WTC11 (cell line): ENCODE results near the gene ADGRG3. TPM values are rescaled to one million over a fixed set of nuclear protein-coding genes. Genes with fewer than 3 reads are reported as not detected.

Source experiments
- ATAC-seq: fragments of 200-7000 bp; cut with Tn5 transposase; 2 replicates; pipeline ENCODE4 v1.10.0; 2021; ENCODE audit warnings: mild to moderate bottlenecking, moderate library complexity
- CTCF ChIA-PET: fragments of 300-600 bp; sonication (Branson Sonifier 250); formaldehyde crosslinking; loops from one replicate; lab custom pipeline; 2021; ENCODE audit warnings: antibody characterized with exemption; lab: Charles Lee
- POLR2A ChIA-PET: fragments of 350-600 bp; sonication (Branson Sonifier 250); formaldehyde crosslinking; loops from one replicate; lab custom pipeline; 2021; ENCODE audit warnings: antibody characterized with exemption; lab: Charles Lee
- DNase-seq: peaks from one replicate; pipeline ENCODE4 v3.0.0; 2021; ENCODE audit warnings: low spot score
- H3K27ac Mint-ChIP-seq: 2 replicates; pipeline ENCODE4 v1.8.0; 2021; ENCODE audit warnings: mixed read lengths
- H3K27me3 Mint-ChIP-seq: 2 replicates; pipeline ENCODE4 v1.8.0; 2021; ENCODE audit warnings: low read depth, mild to moderate bottlenecking, moderate library complexity, mixed read lengths
- H3K36me3 Mint-ChIP-seq: 2 replicates; pipeline ENCODE4 v1.8.0; 2021; ENCODE audit warnings: mixed read lengths
- H3K4me1 Mint-ChIP-seq: 2 replicates; pipeline ENCODE4 v1.8.0; 2022; ENCODE audit warnings: mixed read lengths
- H3K4me3 Mint-ChIP-seq: 2 replicates; pipeline ENCODE4 v1.8.0; 2021; ENCODE audit warnings: mild to moderate bottlenecking, moderate library complexity, mixed read lengths
- H3K9me3 Mint-ChIP-seq: 2 replicates; pipeline ENCODE4 v1.8.0; 2021; ENCODE audit warnings: mixed read lengths
- ATF1 ChIP-seq: sonication (generic); formaldehyde crosslinking; IDR thresholded peaks from 2 replicates; pipeline ENCODE4 v1.8.1; 2023; ENCODE audit warnings: mild to moderate bottlenecking, moderate library complexity, missing genetic modification reagents
- JAZF1 ChIP-seq: fragments of 250-450 bp; sonication (Bioruptor Pico); IDR thresholded peaks from 2 replicates; pipeline ENCODE4 v1.9.0; 2021; ENCODE audit warnings: moderate library complexity, mild to moderate bottlenecking, inconsistent platforms
- JUN ChIP-seq: sonication (generic); formaldehyde crosslinking; IDR thresholded peaks from 2 replicates; pipeline ENCODE4 v1.8.0; 2023; ENCODE audit warnings: mild to moderate bottlenecking, missing genetic modification reagents
- NFATC4 ChIP-seq: fragments of 250-450 bp; sonication (Bioruptor Pico); IDR thresholded peaks from 2 replicates; pipeline ENCODE4 v1.9.0; 2021; ENCODE audit warnings: mild to moderate bottlenecking
- OVOL2 ChIP-seq: fragments of 250-450 bp; sonication (Bioruptor Pico); IDR thresholded peaks from 2 replicates; pipeline ENCODE4 v1.9.0; 2021; ENCODE audit warnings: mild to moderate bottlenecking, borderline replicate concordance
- RELA ChIP-seq: sonication (generic); formaldehyde crosslinking; IDR thresholded peaks from 2 replicates; pipeline ENCODE4 v1.8.1; 2022; ENCODE audit warnings: missing genetic modification reagents, mild to moderate bottlenecking, borderline replicate concordance
- RORB ChIP-seq: fragments of 250-450 bp; sonication (Bioruptor Pico); IDR thresholded peaks from 2 replicates; pipeline ENCODE4 v1.9.0; 2021; ENCODE audit warnings: mild to moderate bottlenecking
- SMAD4 ChIP-seq: sonication (generic); formaldehyde crosslinking; IDR thresholded peaks from 2 replicates; pipeline ENCODE4 v1.8.0; 2022; ENCODE audit warnings: mild to moderate bottlenecking, missing genetic modification reagents
- ZNF138 ChIP-seq: sonication (generic); formaldehyde crosslinking; conservative IDR thresholded peaks from 2 replicates; pipeline ENCODE4 v1.8.1; 2022; ENCODE audit warnings: mild to moderate bottlenecking, moderate library complexity, missing genetic modification reagents
- ZNF232 ChIP-seq: sonication (generic); formaldehyde crosslinking; IDR thresholded peaks from 2 replicates; pipeline ENCODE4 v1.8.0; 2022; ENCODE audit warnings: mild to moderate bottlenecking, missing genetic modification reagents
- ZNF396 ChIP-seq: fragments of 250-450 bp; sonication (Bioruptor Pico); IDR thresholded peaks from 2 replicates; pipeline ENCODE4 v1.8.0; 2021; ENCODE audit warnings: mild to moderate bottlenecking, moderate library complexity, borderline replicate concordance
- ZNF423 ChIP-seq: fragments of 250-450 bp; sonication (Bioruptor Pico); IDR thresholded peaks from 2 replicates; pipeline ENCODE4 v2.1.2; 2022; ENCODE audit warnings: mild to moderate bottlenecking, moderate library complexity
- total RNA-seq: library from RNA; stranded (reverse); gene quantifications from 3 replicates; pipeline ENCODE4 v1.2.3, GENCODE V29; 2021
- TF ChIP-seq, protein P1 (sequence below): sonication (generic); formaldehyde crosslinking; IDR thresholded peaks from 2 replicates; pipeline ENCODE4 v1.8.0; 2023; ENCODE audit warnings: missing genetic modification reagents, mild to moderate bottlenecking, borderline replicate concordance
- TF ChIP-seq, protein P2 (sequence below): sonication (generic); formaldehyde crosslinking; IDR thresholded peaks from 2 replicates; pipeline ENCODE4 v1.8.1; 2023; ENCODE audit warnings: mild to moderate bottlenecking, missing genetic modification reagents, moderate library complexity
- TF ChIP-seq, protein P3 (sequence below): fragments of 250-450 bp; sonication (Bioruptor Pico); IDR thresholded peaks from 2 replicates; pipeline ENCODE4 v1.9.0; 2021; ENCODE audit warnings: mild to moderate bottlenecking
- TF ChIP-seq, protein P4 (sequence below): sonication (generic); formaldehyde crosslinking; IDR thresholded peaks from 2 replicates; pipeline ENCODE4 v1.8.1; 2022; ENCODE audit warnings: low read depth, missing genetic modification reagents, borderline replicate concordance
- TF ChIP-seq, protein P5 (sequence below): sonication (generic); formaldehyde crosslinking; IDR thresholded peaks from 2 replicates; pipeline ENCODE4 v1.8.0; 2022; ENCODE audit warnings: mild to moderate bottlenecking, missing genetic modification reagents

ADGRG3 gene
- total RNA-seq, 1 experiment from 2014 or later: 0.44 TPM

DNA sequence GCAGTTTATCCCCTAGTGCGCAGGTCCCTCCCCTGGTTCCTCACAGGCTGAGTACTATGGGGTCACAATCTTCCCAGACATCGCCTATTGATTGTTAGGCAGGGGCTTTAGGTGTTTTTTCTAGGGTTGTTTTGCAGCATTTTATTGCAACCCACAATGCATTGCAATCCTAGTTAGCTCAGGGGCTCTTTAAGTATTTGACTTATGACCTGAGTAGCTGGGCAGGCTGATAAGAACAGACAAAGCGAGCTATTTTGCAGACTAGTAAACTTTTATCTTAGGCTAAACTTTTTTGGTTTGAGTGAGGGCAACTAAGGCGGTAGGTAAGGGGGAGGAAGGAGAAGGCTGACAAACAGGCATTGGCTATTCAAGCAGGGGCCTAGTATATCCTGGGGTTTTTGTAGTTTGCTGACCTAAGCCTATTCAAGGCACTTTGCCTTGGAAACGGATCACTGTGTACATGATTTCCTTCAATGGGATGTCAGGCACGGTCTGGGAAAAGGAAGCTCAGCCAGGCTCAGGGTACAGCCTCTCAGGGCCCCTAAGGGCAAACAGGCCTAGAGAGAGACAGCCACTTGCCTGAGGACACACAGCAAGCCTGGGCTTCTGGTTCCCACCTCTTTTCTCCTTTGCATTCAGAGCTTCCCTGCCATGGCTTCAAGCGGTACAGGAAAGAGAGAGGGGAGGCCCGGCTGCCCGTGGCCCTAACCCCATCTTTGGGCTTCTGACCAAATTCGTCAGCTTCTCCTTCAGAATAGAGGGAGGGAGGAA lies 32.9 kb downstream of the ADGRG3 start:
- CTCF ChIA-PET: interaction anchor here (0.9 kb wide), 1 partner anchor 33 kb away, joined by 3 read pairs; no protein-coding TSS in a partner anchor
- no peak overlapping the region for H3K4me3 Mint-ChIP-seq
- H3K4me1 Mint-ChIP-seq: peaks cover 5% of the 10 kb centered on the region; the same call in 1 of the 2 replicates
- no peak overlapping the region for H3K27ac Mint-ChIP-seq
- H3K36me3 Mint-ChIP-seq: no peaks in the 10 kb centered on the region
- POLR2A ChIA-PET: interaction anchor here (0.6 kb wide), 1 partner anchor 1034 kb away, joined by 5 read pairs; no protein-coding TSS in a partner anchor
- ATAC-seq (no peak), DNase-seq (no peak)
- TF ChIP-seq, protein P1, sequence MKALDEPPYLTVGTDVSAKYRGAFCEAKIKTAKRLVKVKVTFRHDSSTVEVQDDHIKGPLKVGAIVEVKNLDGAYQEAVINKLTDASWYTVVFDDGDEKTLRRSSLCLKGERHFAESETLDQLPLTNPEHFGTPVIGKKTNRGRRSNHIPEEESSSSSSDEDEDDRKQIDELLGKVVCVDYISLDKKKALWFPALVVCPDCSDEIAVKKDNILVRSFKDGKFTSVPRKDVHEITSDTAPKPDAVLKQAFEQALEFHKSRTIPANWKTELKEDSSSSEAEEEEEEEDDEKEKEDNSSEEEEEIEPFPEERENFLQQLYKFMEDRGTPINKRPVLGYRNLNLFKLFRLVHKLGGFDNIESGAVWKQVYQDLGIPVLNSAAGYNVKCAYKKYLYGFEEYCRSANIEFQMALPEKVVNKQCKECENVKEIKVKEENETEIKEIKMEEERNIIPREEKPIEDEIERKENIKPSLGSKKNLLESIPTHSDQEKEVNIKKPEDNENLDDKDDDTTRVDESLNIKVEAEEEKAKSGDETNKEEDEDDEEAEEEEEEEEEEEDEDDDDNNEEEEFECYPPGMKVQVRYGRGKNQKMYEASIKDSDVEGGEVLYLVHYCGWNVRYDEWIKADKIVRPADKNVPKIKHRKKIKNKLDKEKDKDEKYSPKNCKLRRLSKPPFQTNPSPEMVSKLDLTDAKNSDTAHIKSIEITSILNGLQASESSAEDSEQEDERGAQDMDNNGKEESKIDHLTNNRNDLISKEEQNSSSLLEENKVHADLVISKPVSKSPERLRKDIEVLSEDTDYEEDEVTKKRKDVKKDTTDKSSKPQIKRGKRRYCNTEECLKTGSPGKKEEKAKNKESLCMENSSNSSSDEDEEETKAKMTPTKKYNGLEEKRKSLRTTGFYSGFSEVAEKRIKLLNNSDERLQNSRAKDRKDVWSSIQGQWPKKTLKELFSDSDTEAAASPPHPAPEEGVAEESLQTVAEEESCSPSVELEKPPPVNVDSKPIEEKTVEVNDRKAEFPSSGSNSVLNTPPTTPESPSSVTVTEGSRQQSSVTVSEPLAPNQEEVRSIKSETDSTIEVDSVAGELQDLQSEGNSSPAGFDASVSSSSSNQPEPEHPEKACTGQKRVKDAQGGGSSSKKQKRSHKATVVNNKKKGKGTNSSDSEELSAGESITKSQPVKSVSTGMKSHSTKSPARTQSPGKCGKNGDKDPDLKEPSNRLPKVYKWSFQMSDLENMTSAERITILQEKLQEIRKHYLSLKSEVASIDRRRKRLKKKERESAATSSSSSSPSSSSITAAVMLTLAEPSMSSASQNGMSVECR: no peak
- TF ChIP-seq, protein P2, sequence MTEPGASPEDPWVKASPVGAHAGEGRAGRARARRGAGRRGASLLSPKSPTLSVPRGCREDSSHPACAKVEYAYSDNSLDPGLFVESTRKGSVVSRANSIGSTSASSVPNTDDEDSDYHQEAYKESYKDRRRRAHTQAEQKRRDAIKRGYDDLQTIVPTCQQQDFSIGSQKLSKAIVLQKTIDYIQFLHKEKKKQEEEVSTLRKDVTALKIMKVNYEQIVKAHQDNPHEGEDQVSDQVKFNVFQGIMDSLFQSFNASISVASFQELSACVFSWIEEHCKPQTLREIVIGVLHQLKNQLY: no peak
- TF ChIP-seq RORB (CRISPR knock-in tag): no peak
- TF ChIP-seq JUN: no peak
- TF ChIP-seq RELA (CRISPR knock-in tag): no peak
- TF ChIP-seq OVOL2: no peak
- no peak for TF ChIP-seq NFATC4 (CRISPR knock-in tag)
- H3K9me3 Mint-ChIP-seq: no peaks in the 10 kb centered on the region
- no peaks in the 10 kb centered on the region; the same call in 1 of the 2 replicates for H3K27me3 Mint-ChIP-seq

DNA sequence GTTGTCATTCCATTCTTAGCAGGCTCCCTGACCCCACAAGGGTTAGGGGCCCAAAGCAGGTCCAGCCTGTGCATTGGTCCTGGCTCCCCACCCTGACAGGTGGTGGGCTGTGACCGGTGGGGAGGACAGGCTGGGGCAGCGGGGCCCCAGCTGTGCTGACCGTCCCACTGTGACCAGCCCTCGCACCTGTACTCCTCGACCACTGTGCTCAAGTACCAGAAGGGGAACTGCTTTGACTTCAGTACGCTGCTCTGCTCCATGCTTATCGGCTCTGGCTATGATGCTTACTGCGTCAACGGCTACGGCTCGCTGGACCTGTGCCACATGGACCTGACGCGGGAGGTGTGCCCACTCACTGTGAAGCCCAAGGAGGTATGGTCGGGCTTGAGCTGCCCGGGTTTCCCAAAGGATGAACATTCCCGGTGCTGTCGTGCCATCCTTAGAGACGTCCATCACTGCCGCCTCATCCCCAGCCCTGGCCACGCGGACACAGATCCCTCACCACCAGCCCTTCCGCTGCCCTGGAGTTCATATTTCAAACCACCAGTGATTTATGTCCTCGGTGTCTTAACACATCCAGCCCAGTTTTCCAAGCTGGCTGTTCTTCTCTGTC lies 33.8 kb downstream of the ADGRG3 start:
- Mint-ChIP-seq H3K4me3 (no peak overlapping the region), H3K4me1 (peaks cover 5% of the 10 kb centered on the region; the same call in 1 of the 2 replicates), H3K36me3 (no peaks in the 10 kb centered on the region), H3K9me3 (peaks cover 2% of the 10 kb centered on the region; the same call in 1 of the 2 replicates), H3K27me3 (no peaks in the 10 kb centered on the region; the same call in 1 of the 2 replicates), H3K27ac (no peak overlapping the region)
- POLR2A ChIA-PET: interaction anchor here (0.6 kb wide), 1 partner anchor 1033 kb away, joined by 5 read pairs; no protein-coding TSS in a partner anchor
- no peak for TF ChIP-seq JAZF1 (CRISPR knock-in tag)
- TF ChIP-seq ATF1: no peak
- ATAC-seq: no peak
- no peak for DNase-seq
- CTCF ChIA-PET: no interaction called here

DNA sequence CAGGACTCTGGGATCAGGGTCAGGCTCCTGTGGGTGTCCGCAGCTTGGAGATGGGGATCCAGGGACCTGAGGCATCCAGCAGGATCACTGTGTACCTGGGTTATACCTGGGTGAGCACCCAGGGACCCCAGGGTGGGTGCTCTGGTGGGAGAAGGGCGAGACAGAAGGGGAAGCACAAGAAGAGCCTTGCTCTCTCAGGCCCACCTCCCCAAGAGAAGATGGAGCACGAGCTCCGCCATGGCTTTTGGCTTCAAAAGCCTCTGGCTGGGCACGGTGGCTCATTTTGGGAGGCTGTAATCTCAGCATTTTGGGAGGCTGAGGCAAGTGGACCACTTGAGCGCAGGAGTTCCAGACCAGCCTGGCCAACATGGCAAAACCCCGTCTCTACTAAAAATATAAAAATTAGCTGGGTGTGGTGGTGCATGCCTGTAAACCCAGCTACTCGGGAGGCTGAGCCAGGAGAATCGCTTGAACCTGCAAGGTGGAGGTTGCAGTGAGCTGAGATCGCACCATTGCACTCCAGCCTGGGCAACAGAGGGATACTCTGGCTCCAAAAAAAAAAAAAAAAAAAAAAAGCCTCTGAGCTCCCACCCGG lies 35.4 kb downstream of the ADGRG3 start:
- DNase-seq: no peak
- Mint-ChIP-seq H3K27me3 (no peaks in the 10 kb centered on the region; the same call in 1 of the 2 replicates), H3K4me3 (no peak overlapping the region), H3K9me3 (peaks cover 7% of the 10 kb centered on the region; the same call in 1 of the 2 replicates), H3K27ac (no peak overlapping the region), H3K4me1 (peaks cover 5% of the 10 kb centered on the region; the same call in 1 of the 2 replicates), H3K36me3 (no peaks in the 10 kb centered on the region)
- POLR2A ChIA-PET: interaction anchor here (0.6 to 0.7 kb wide), 2 partner anchors 168 to 594 kb away, joined by 3 to 8 read pairs; no protein-coding TSS in a partner anchor
- CTCF ChIA-PET: interaction anchor here (0.8 to 1.9 kb wide), 4 partner anchors 10 to 127 kb away, joined by 3 to 6 read pairs (median 3); no protein-coding TSS in a partner anchor
- ATAC-seq: no peak
- TF ChIP-seq, protein P3, sequence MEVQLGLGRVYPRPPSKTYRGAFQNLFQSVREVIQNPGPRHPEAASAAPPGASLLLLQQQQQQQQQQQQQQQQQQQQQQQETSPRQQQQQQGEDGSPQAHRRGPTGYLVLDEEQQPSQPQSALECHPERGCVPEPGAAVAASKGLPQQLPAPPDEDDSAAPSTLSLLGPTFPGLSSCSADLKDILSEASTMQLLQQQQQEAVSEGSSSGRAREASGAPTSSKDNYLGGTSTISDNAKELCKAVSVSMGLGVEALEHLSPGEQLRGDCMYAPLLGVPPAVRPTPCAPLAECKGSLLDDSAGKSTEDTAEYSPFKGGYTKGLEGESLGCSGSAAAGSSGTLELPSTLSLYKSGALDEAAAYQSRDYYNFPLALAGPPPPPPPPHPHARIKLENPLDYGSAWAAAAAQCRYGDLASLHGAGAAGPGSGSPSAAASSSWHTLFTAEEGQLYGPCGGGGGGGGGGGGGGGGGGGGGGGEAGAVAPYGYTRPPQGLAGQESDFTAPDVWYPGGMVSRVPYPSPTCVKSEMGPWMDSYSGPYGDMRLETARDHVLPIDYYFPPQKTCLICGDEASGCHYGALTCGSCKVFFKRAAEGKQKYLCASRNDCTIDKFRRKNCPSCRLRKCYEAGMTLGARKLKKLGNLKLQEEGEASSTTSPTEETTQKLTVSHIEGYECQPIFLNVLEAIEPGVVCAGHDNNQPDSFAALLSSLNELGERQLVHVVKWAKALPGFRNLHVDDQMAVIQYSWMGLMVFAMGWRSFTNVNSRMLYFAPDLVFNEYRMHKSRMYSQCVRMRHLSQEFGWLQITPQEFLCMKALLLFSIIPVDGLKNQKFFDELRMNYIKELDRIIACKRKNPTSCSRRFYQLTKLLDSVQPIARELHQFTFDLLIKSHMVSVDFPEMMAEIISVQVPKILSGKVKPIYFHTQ (CRISPR knock-in tag): no peak
- TF ChIP-seq, protein P4, sequence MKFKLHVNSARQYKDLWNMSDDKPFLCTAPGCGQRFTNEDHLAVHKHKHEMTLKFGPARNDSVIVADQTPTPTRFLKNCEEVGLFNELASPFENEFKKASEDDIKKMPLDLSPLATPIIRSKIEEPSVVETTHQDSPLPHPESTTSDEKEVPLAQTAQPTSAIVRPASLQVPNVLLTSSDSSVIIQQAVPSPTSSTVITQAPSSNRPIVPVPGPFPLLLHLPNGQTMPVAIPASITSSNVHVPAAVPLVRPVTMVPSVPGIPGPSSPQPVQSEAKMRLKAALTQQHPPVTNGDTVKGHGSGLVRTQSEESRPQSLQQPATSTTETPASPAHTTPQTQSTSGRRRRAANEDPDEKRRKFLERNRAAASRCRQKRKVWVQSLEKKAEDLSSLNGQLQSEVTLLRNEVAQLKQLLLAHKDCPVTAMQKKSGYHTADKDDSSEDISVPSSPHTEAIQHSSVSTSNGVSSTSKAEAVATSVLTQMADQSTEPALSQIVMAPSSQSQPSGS (CRISPR knock-in tag): no peak
- TF ChIP-seq ZNF232 (CRISPR knock-in tag) (no peak), SMAD4 (CRISPR knock-in tag) (no peak), ZNF423 (CRISPR knock-in tag) (no peak), ZNF138 (no peak), ZNF396 (CRISPR knock-in tag) (no peak)
- TF ChIP-seq, protein P5, sequence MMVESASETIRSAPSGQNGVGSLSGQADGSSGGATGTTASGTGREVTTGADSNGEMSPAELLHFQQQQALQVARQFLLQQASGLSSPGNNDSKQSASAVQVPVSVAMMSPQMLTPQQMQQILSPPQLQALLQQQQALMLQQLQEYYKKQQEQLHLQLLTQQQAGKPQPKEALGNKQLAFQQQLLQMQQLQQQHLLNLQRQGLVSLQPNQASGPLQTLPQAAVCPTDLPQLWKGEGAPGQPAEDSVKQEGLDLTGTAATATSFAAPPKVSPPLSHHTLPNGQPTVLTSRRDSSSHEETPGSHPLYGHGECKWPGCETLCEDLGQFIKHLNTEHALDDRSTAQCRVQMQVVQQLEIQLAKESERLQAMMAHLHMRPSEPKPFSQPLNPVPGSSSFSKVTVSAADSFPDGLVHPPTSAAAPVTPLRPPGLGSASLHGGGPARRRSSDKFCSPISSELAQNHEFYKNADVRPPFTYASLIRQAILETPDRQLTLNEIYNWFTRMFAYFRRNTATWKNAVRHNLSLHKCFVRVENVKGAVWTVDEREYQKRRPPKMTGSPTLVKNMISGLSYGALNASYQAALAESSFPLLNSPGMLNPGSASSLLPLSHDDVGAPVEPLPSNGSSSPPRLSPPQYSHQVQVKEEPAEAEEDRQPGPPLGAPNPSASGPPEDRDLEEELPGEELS (CRISPR knock-in tag): no peak
